D721Med (cell line): ENCODE results near the gene PRKCI.
"Not testable (repeated sequence)": the region's sequence is repeated elsewhere in the genome, so short reads cannot be mapped to it uniquely, and the experiment has no call there.

ENCODE experiments used
- DNase-seq: peaks from one replicate; pipeline ENCODE4 v3.0.0; 2011; ENCODE audit warnings: low spot score; ENCODE audit not compliant: insufficient read length
- FAIRE-seq: peaks from 2 replicates; lab custom pipeline; 2011; peaks lifted over from hg19 to GRCh38; lab: Jason Lieb, UNC
- TF ChIP-seq, protein P1 (sequence below): IDR thresholded peaks from 2 replicates; pipeline ENCODE4 v1.5.1; 2012; ENCODE audit warnings: mild to moderate bottlenecking, control low read depth; ENCODE audit not compliant: insufficient read depth; ENCODE audit errors: missing control alignments

The PRKCI gene

DNA sequence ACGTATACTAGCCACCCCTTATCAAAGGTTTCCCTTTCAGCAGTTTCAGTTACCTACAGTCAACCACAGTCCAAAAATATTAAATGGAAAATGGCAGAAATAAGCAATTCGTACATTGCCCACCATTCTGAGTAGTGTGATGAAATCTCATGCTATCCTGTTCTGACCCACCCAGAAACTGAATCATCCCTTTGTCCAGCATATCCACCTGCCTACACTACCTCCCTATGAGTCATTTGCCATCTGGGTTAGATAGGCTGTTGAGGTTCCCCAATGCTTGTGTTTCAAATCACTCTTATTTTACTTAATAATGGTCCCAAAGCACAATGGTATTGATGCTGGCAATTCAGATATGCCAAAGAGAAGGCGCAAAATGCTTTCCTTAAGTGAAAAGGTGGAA lies 25.4 kb upstream of the PRKCI start:
- DNase-seq = no peak
- no peak for FAIRE-seq
- TF ChIP-seq, protein P1, sequence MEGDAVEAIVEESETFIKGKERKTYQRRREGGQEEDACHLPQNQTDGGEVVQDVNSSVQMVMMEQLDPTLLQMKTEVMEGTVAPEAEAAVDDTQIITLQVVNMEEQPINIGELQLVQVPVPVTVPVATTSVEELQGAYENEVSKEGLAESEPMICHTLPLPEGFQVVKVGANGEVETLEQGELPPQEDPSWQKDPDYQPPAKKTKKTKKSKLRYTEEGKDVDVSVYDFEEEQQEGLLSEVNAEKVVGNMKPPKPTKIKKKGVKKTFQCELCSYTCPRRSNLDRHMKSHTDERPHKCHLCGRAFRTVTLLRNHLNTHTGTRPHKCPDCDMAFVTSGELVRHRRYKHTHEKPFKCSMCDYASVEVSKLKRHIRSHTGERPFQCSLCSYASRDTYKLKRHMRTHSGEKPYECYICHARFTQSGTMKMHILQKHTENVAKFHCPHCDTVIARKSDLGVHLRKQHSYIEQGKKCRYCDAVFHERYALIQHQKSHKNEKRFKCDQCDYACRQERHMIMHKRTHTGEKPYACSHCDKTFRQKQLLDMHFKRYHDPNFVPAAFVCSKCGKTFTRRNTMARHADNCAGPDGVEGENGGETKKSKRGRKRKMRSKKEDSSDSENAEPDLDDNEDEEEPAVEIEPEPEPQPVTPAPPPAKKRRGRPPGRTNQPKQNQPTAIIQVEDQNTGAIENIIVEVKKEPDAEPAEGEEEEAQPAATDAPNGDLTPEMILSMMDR = no peak

DNA sequence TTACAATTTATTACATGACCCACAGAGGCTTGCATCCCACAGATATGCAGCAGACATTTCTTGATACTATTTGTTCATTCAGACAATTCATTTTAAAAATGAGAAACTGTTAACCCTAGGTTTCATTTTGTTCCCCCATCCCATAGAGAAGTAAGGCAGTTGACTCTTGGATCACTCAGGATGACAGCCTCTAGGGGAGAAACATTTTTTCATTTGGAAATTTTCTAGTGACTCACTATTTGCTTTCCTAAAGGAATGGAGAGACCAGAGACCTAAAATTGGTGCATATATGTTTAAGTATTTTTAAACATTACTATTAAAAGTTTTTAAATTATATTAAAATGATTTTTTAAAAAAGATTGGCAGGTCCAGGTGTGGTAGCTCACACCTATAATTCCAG lies 21.2 kb upstream of the PRKCI start:
- FAIRE-seq (no peak), DNase-seq (no peak)
- TF ChIP-seq, protein P1 = no peak

DNA sequence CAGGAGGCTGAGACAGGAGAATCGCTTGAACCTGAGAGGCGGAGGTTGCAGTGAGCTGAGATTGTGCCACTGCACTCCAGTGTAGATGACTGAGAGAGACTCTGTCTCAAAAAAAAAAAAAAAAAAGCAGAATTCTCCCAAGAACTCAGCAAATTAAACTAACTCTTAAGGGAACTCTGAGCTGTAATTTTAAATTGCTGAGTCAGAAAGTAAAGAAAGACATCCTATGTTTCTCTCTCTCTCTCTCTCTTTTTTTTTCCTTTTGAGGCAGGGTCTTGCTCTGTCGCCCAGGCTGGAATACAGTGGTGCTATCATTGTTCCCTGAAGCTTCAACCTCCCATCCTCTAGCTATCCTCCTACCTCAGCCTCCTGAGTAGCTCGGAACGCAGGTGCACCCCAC lies 20.7 kb upstream of the PRKCI start:
- TF ChIP-seq, protein P1 = no peak
- FAIRE-seq = no peak

DNA sequence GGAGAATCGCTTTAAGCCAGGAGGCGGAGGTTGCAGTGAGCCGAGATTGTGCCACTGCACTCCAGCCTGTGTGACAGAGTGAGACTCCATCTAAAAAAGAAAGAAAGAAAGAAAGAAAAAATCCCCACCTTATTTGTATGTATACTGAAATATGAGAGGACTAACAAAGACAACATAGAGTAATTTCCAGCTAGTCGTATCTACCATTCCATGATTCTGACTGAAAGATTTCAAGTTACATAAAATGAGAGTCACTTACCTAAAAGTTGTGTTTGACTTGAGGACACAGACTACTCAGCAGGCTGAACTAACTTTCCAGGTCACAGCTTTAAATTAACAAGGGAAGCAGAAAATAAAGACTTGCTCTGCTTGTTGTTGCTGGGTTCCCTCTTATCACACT lies 18.8 kb upstream of the PRKCI start:
- TF ChIP-seq, protein P1 = no peak
- FAIRE-seq = no peak
- no peak for DNase-seq

More for the DNA sequence above, 20.7 kb upstream of the PRKCI start:
- no peak for DNase-seq

DNA sequence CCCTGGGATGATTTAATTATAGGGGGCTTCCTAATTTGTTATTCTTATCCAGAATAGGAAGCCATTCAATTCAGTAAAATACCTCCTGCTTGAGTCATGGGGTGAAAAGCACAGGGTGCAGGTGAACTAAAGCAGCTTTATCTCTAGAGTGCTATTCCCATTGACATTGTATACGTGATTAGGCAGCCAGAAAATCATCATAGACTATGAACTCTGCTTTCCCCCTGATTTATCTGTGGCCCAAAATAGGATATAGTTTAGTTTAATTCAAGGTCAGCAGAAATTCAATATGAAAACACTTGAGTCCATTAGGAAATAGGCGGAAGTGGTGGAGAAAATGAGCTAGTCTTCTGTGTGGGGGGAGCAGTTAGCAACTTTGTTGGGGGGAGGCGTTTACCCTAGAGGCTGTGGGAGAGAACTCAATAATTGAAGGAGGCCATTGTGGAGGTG lies 18.2 kb upstream of the PRKCI start:
- DNase-seq = no peak
- no peak for FAIRE-seq
- TF ChIP-seq, protein P1 = no peak

DNA sequence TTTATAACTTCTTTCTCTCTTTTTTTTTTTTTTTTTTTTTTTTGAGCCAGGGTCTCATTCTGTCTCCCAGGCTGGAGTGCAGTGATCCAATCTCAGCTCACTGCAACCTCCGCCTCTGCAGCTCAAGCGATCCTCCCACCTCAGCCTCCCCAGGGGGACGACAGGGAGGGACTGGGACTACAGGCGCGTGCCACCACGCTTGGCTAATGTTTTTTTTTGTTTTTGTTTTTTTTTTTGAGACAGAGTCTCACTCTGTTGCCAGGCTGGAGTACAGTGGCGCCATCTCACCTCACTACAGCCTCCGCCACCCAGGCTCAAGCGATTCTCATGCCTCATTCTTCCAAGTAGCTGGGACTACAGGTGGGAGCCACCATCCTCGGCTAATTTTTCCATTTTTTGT lies 17.7 kb upstream of the PRKCI start:
- TF ChIP-seq, protein P1 = no peak
- no peak for DNase-seq
- FAIRE-seq = no peak

DNA sequence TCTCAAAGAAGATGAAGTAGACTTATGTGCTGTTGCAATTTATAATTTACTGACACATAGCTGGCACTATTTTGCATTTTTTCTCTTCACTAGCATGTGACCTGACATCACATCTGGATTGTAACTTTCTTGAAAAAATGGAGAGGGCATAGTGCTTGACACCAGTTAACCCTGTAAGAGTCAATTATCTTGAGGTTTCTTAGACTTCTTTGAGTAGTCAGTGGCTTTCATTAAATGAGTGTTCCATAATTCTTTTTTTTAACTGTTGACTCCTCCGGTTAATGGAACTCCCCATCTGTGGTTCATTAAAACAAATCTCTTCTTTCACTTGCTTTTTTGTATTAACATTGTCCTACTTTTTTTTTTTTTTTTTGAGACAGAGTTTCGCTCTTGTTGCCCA lies 16.9 kb upstream of the PRKCI start:
- no peak for DNase-seq
- TF ChIP-seq, protein P1 = no peak
- no peak for FAIRE-seq

DNA sequence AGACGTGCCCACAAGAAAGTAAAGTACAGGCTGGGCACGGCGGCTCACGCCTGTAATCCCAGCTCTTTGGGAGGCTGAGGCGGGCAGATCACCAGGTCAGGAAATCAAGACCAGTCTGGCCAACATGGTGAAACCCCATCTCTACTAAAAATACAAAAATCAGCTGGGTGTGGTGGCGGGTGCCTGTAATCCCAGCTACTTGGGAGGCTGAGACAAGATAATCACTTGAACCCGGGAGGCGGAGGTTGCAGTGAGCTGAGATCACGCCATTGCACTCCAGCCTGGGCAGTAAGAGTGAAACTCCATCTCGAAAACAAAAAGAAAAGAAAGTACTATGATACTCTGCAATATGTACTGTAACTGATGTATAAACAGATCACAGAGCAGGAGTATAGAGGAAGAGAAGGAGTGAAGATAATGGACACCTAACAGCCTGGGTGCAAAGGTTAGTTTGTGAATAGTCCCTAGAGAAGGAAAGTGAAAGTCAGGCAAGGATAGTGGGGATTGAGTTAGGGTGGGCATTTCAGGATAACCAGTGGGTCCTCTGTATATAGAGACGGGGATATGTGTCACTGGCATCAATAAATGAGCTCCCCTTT lies 16.0 kb upstream of the PRKCI start:
- not testable (repeated sequence) for FAIRE-seq

More for the DNA sequence above, 16.0 kb upstream of the PRKCI start:
- not testable (repeated sequence) for DNase-seq
